GM18499 (cell line): ENCODE results near the gene PRICKLE2.

Source experiments
- ATAC-seq: cut with Tn5 transposase; IDR thresholded peaks from one replicate; pipeline ENCODE4 v1.9.1; 2021; ENCODE audit warnings: moderate number of reproducible peaks; ENCODE audit not compliant: insufficient read depth, unreplicated experiment

Gene PRICKLE2

DNA sequence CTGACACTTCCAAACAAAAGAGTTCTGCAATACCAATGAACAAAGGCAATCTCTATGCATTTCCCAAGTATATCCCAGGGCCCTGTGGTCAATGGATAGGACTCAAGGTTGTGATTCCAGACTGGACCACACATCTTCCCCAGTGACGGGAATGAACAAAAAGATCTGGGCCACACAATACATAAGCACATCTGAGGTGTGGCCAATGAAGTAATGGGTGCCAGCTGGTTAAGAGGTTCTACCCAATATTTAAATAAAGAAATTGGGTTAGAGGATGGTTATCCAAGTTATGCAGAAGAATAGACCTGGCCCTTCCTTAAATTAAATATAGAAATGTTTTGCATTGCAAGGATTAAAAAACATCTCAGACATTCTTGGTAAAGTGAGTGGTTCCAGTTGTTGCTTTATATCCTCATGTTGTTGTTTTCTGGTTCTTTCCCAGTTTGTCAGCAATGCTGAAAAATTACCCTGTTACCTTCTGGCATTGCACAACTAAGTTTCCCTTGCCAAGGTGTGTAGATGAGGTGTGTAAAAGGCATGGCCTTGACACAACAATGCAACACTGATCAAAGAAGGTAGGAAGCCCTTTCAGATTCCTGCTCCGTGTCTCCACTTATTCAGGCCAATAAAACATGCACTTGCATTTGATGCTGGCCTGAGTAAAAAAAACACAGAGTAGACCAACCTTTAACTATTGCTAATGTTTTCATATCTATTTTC is 86.5 kb downstream of the PRICKLE2 start:
- no peak for ATAC-seq

DNA sequence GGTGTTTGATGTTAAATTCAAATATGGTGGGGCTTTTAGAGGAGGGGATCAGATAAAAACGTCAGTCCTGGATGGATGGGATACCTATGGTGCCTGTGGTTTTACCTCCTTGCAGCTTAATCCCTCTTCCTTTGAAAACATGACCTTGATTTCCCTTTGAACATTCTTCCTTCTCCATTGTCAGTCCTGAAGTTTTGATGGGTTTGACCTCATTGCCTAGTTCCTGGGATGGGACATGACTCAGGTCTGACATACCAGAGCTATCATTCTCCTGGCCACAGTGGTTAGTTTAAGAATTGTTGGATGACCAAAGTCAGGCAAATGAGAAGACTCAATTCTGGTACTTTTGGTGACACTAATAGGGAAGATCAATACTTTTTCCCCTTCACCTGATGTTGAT is 87.2 kb downstream of the PRICKLE2 start:
- ATAC-seq = no peak

DNA sequence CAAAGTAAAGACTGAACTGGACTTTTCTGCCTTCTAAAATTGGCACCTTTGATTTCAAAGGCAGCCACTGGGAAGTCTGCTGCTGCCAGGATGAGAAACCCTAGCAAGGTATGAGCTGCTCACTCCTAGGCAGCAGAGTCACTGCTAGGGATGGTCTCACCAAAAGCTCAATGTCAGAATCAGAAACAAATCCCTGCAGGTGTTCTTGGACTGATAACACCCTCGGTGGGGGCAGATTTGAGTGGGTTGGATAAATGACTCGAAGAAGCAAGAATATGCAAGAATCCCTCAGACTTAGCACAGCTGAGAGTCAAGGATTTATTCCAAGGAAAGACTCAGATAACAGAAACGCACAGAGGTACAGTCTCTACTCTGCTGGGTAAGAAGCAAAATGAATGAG is 90.4 kb downstream of the PRICKLE2 start:
- no peak for ATAC-seq

DNA sequence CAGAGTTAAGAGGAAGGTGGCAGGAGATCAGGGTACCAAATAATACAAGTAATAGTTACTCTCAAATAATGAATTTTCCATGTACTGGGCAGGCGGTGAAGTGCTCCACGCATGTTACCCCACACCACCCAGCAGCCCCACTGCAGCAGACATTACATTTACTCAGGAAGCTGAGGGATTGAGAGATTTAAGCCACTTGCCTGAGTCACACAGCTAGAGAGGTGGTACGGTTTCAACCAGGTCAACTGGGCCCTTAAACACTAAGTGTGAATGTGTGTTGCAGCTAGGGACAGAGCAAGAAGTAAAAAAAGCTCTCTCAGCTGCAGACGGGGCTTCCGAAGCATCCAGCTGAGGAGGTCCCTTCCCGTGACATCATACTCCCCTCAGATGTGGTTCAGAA is 91.3 kb downstream of the PRICKLE2 start:
- ATAC-seq = no peak

DNA sequence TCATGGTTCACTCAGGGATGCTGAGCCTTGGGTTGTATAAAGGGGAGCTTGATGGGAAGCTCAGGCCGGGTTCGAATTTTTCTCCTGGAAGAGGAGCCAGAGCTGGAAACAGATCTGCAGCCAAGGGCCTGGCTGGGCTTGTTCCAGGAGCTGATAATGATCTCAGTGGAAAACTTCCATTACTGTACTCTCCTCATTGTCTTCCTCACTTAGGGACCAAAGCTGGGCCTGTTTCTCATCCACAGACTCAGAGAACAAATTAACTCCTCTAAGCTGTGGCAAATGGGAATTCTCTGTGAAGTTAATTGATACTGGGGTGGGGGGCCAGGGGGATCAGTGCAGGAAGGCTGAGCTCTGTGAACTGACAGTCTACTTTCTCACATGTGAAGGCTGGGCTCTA is 92.0 kb downstream of the PRICKLE2 start:
- no peak for ATAC-seq

DNA sequence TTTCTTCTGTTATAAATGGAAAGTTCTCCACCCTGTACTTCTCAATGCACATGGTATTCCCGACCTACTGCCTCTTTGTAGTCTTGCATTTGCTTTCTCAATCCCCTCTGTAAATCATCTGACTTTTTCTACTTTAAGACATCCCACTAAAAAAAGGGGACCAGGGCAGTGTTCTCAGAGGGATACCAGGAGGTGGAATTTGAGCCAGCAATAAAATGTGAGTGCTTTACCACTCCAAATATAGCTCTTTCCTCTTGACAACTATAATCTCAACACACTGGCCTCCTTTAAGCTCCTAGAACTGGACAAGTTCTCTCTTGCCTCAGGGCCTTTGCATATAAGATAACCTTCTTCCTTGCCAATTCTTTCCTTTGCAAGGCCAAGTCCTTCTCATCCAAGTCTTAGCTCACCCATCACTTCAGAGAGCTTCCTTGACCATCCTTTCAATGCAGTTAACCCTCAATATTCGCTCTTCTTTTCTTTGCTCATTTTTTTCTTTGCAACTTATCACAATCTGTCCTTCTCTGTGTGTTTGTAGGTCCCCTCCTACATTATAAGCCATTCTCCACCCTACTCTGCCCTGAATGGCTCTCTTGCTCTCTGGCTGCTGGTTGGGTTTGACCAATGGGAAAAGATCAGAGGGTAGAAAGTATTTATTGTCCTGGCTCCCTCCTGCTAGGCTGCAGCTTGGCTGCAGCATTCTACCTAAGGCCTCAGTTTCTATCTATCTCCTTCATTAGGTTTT is 93.4 kb downstream of the PRICKLE2 start:
- ATAC-seq = no peak

DNA sequence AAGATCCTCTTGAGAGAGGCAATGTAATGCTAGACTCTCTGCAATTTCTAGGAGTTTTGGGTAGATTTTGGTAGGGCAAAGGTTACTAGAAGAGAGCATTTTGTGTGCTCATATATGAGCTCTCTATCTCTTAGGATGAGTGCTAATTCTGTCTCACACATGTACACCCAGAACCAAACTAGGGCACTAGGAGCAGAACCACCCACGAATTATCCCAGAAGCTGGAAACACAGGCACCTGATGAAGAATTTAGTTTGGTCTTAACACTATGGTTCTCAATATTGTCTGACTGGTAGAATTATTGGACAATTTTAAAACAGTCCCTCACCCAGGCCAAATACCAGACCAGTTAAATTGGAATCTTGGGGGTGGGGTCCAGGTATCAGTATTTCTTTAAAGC is 94.8 kb downstream of the PRICKLE2 start:
- ATAC-seq = no peak

DNA sequence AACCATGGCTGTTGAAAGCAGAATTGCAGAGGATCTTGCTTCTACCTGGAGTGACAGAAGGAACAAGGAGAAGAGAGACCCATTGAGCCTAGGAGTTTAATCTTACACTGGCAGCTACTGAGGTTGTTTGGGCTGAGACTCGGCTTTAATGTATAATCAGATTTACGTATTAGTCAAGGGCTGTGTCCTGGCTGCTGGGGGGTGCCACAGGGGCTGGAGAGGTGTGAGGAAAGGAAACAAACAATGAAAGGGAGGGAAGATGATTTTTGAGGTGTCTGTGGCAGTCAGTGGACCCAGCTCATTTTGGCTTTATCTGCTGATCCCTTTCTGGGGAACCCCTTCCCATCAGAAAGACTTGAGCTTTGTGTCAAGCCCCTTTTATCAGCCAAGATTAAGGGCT is 95.7 kb downstream of the PRICKLE2 start:
- no peak for ATAC-seq

DNA sequence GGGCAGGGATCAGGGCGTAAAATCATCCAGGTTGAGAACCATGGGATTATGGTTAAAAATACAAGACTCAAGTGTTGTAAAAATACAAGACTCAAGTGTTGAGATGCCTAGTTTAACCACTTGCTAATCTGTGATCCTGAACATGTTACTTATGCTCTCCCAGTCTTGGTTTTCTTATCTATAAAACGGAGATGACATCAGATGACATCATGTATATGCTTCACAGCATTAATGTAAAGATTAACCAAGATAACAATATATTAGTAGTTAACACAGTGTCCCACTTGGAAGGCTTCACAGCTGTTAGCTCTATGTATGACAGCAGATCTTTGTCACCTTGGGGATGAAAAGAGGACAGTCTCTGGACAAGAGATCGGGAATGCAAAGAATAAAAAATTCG is 96.2 kb downstream of the PRICKLE2 start:
- no peak for ATAC-seq

DNA sequence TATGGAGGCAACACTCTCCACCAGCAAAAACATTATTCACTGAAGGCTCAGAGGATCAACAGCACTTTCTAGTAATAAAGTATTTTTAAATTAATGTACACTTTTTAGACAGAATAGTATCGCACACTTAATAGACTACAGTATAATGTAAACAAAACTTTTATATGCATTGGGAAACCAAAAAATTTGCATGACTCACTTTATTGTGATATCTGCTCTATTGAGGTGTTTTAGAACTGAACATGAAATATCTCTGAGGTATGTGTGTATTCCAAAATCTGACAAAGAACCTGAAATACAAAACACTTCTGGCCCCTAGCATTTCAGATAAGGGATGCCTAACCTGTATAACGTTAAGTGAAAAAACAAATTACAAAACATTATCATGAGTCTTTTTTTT is 99.7 kb downstream of the PRICKLE2 start:
- ATAC-seq = no peak

DNA sequence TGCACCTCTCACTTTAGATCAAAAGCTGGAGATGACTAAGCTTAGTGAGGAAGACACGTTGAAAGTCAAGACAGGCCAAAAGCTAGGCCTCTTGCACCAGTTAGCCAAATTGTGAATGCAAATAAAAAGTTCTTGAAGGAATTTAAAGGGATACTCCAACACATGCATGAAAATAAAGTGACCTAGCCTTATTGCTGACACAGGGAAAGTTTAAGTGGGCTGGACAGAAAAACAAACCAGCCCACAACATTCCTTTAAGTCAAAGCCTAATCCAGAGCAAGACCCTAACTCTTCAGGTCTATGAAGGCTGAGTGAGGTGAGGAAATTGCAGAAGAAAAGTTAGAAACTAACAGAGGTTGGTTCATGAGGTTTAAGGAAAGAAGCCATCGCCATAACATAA is 101.3 kb downstream of the PRICKLE2 start:
- ATAC-seq = no peak

DNA sequence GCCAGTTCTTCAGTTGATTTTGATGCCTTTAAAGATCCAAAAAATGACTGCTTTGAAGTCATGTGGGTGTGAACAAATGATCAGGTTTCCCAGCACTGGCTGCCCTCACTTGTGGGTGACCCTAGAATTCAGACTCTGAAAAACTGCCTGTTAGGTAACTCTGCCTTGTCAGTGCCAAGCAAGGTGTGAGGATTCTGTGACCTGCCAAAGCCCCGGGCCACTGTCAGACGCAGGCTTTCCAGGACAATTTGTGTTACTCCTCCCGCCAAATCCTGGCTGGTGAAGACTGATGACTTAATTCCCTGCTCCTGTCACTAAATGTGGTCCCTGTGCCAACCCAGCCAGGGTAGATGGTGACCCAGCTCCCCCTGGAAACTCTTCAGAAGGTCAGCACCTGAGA is 102.8 kb downstream of the PRICKLE2 start:
- no peak for ATAC-seq

DNA sequence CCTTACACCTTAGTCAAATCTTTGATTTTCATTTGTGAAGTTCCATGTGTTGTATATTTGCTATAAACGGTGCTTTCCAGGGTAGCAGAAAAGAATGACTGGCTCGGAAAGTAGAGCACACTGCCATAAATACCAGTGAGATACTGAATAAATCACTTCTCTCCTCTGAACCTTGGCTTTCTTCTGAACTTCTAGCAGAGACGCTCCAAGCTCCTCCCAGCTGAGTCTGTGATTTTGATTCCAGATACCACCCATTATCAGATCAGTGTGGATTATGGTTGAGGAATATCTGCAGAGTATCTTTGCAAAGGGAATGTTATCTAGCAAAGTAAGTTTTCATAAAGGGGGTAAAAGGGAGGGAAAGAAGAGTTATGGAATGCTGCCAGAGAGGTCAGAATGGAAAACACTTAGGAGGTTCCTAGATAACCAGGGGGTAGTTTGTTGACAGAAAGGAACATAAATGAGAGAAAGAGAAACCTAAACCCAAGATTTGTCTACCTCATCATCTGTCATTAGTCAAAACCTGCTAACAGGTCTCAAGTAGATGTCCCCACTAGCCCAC is 103.4 kb downstream of the PRICKLE2 start:
- ATAC-seq = no peak

DNA sequence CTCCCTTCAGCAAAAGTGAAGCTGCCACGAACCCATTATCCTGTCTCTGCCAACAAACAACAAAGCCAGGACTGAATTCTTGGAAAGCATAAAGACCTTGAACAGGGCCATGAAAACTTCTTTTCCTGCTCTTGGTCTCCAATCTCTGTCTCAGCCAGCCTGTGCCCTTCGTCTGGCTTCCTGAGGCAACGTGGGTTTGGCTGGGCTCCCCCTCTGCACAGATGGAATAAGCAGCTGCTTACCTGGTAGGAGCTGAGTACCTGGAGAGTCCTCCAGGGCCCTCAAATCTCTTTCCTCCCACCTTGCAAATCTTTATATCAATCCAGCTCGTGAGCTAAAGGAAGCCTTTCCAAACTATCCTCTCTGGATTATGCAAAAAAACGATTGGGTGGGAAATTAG is 104.4 kb downstream of the PRICKLE2 start:
- no peak for ATAC-seq

DNA sequence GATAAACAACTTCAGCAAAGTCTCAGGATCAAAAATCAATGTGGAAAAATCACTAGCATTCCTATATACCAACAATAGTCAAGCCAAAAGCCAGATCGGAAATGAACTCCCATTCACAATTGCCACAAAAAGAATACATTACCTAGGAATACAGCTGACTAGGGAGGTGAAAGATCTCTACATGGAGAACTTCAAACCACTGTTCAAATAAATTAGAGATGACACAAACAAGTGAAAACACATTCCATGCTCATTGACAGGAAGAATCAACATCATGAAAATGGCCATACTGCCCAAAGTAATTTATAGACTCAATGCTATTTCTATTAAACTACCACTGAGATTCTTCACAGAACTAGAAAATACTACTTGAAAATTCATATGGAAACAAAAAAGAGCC is 107.8 kb downstream of the PRICKLE2 start:
- ATAC-seq = no peak

DNA sequence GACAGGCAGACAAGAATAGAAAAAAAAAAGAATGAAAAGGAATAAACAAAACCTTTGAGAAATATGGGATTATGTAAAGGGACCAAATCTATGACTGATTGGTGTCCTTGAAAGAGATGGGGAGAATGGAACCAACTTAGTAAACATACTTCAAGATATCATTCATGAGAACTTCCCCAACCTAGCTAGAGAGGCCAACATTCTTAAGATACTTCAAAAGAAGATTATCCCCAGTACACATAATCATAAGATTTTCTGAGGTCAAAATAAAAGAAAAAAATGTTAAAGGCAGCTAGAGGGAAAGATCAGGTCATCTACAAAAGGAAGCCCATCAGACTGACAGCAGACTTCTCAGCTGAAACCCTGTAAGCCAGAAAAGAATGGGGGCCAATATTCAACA is 110.6 kb downstream of the PRICKLE2 start:
- no peak for ATAC-seq

DNA sequence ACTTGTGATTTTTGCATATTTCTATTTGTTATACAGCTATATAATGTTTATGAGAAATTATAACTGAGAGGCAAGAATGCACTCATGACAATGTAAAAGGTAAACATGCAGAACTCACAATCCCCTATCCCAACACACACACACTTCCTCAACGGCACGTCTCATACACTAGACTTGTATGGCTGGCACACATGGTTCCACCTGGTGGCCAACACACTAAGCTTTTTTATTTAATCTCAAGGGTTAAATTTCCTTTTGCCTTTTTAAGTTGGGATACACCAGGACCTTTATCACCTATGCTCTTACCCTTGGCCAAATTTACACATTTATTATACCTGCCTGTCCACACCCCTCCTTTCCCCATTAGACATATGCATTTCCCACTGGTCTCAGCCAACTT is 113.4 kb downstream of the PRICKLE2 start:
- ATAC-seq = no peak

DNA sequence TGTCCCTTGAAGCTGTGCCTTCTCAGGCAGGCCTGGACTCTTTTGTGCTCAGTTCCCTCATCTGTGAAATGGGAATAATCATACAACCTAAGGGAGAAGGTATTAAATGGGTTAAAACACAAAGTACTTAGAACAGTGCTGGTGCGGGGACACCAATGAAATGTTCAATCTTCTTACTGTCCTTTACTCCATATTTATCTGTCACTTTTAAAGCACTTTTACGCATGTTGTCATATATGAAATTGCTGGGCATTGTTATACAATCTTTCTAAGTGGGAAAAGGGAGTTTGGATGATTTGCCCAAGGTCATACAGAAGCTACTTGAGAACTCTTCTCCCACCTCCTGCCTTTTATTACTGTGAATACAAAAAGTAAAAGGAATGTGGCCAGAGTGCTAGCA is 114.2 kb downstream of the PRICKLE2 start:
- no peak for ATAC-seq

DNA sequence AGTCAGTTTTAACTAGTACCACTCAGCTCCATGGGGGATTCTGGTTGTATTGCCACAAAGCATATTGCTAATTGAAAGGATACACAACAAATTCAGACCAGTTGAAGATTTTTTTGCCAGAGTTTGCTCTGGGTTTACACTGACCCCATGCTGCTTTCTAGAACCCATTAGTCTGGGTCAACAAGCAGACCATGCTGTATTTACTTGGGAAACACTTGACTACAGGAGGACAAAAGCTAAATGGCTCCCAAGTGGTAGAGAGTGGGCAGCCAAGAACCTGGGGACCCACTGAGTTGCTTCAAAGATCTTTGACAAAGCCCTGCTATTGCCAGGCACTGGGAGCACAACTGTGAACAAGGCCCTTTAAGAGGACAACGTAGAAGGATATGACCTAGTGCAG is 115.2 kb downstream of the PRICKLE2 start:
- no peak for ATAC-seq

DNA sequence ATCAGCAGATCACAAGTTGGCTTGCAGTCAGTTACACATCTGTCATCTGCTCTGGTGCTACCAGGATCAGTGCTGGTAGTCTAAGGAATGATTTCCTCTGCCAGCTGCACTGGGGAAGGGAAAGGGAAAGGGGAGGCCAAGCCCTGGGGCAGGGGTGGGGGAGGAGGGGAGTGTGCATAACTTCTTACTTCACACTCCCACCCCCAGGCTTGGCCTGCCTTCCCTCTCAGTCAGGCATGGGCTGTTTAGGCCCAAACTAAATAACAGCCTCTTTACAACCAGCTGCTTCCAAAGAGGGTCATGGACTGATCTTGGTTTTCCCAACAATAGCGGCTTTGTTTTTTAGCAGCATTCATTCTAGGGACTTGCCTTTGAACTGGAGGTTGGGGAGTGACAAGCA is 115.8 kb downstream of the PRICKLE2 start:
- ATAC-seq = no peak

DNA sequence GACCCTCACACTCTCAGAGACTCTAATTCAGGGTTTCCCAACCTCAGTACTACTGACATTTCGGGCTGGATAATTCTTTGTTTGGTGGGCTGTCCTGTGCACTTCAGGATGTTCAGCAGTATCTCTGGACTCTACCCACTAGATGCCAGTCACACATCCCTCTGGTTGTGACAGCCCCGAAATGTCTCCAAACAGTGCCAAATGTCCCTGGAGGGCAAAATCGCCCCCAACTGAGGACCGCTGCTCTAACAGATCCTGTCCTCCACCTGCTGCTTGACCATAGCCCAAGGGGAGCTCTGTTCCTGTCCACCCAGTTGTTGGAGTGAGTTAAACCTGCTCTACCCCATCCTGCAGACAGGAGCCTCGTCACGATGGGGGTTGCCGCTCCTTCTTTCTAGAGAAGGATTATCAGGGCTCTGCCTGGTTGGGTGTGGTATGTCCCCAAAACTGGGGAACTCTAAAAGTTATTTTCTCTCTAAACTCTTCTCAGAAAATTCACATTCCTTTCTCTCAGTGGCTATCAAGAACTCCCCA is 116.4 kb downstream of the PRICKLE2 start:
- no peak for ATAC-seq

DNA sequence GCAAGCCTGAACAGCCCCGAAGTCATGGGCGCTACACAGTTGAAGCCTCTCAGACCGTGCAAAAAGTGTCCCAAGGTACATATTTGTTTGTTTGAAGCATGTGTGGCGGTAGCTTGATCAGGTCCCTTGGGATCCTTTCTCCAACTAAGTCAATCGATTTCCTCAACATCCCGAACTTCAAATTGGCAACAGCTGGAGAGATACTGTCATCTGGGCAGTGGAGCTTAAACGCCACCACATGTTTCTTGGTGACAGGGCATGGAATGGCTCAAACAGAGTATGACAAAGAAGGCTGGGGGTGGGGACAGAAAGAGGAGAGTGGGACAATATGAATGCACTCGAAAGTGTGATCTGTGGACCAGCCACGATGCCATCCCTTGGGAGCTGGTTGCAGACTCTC is 117.0 kb downstream of the PRICKLE2 start:
- no peak for ATAC-seq
